NCI-H2081 treated with DMSO at 0.1 percent for 48 hours (cell line): ENCODE measurements around the gene BACE2.
"Not testable (repeated sequence)": the region's sequence is repeated elsewhere in the genome, so short reads cannot be mapped to it uniquely, and the experiment has no call there.

Experiments
- DNase-seq: peaks from one replicate; lab custom pipeline; 2025; lab: John Stamatoyannopoulos, UW

Gene BACE2

GRCh38 chr21:41215856-41216408 lies 48.0 kb downstream of the BACE2 start:
- DNase-seq = no peak

- no peak for DNase-seq
These were observed 48.5 kb downstream of the BACE2 start for GRCh38 chr21:41216486-41216885.

- no peak for DNase-seq
These were observed 49.9 kb downstream of the BACE2 start for GRCh38 chr21:41217671-41218385.

- DNase-seq = no peak
These were observed 51.7 kb downstream of the BACE2 start for GRCh38 chr21:41219498-41220207.

- no peak for DNase-seq
These were observed 52.3 kb downstream of the BACE2 start for GRCh38 chr21:41220208-41220733.

- no peak for DNase-seq
These were observed 54.5 kb downstream of the BACE2 start for GRCh38 chr21:41222247-41223068.

GRCh38 chr21:41226853-41227252 lies 58.9 kb downstream of the BACE2 start:
- DNase-seq = no peak

GRCh38 chr21:41227357-41228005 lies 59.5 kb downstream of the BACE2 start:
- DNase-seq = no peak

GRCh38 chr21:41228006-41228370 lies 60.0 kb downstream of the BACE2 start:
- DNase-seq = no peak

- DNase-seq = no peak
These were observed 60.5 kb downstream of the BACE2 start for GRCh38 chr21:41228492-41228891.

GRCh38 chr21:41228958-41229357 lies 61.0 kb downstream of the BACE2 start:
- no peak for DNase-seq

- DNase-seq = no peak
These were observed 61.7 kb downstream of the BACE2 start for GRCh38 chr21:41229509-41230248.

GRCh38 chr21:41230497-41230896 lies 62.5 kb downstream of the BACE2 start:
- no peak for DNase-seq

- no peak for DNase-seq
These were observed 63.1 kb downstream of the BACE2 start for GRCh38 chr21:41231060-41231459.

GRCh38 chr21:41232013-41232412 lies 64.1 kb downstream of the BACE2 start:
- no peak for DNase-seq

- DNase-seq = no peak
These were observed 66.0 kb downstream of the BACE2 start for GRCh38 chr21:41233916-41234315.

- DNase-seq = peak; percentile 2
These were observed 66.6 kb downstream of the BACE2 start for GRCh38 chr21:41234569-41234968.

GRCh38 chr21:41235201-41235600 lies 67.2 kb downstream of the BACE2 start:
- DNase-seq = no peak

GRCh38 chr21:41236352-41236973 lies 68.5 kb downstream of the BACE2 start:
- no peak for DNase-seq

- not testable (repeated sequence) for DNase-seq
These were observed 70.3 kb downstream of the BACE2 start for GRCh38 chr21:41238081-41238796.
